ENCODE data around the gene PSTK.
A peak's percentile ranks its signal among the peaks of the same experiment; 100 is the strongest.

Gene PSTK

DNA sequence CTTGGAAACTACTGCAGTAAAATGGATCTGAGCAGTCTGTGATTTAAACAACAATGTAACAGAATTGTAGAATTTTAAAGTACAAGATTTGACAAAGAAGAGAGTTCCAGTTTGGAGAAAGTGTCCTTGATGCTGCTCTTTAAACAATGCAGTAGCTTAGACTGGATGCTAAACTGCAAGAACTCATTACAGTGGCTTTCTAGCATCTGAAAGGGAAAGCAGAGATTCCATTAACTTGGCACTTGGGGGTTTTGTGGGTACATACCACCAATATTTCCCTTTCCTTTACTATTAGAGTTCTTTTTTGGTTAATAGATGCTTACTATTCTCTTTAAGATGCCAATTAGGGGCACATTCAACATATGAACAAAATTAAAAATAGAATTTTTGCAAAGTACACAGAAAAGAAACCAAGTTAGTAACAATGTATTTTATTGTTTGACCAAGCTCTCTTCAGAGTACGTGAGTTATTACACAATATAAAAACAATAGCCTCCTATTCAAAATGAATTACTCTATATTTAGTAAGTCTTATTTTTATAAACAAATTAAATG is 11.9 kb downstream of the PSTK start:
- no peak for DNase-seq (ENCODE audit: low read depth, low spot score)

DNA sequence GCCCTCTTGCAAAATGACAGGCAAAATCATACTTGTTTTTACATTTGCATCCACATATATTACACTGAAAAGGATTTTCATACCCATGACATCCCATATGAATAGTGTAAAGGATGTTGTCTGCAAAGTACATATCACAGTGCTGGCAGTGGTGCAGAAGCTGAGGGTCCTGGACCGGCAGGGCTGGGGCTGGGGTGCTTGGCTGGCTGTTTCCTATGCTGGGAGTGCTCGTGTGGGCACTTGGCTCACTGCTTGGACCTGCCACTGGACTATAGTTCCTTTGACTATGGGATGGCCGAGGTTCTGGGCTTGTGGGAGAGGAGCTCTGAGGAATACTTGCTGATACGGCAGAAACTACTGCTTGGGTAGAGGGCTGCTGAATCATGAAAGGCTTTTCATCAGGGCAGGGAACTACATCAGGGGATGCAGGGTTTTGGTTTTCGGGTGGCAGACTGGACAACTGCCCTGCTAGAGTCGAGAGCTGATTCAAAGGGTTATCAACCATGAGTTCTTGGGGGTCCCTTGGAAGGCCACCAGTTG is 13.7 kb downstream of the PSTK start:
- no peak for DNase-seq (ENCODE audit: low read depth, low spot score)

DNA sequence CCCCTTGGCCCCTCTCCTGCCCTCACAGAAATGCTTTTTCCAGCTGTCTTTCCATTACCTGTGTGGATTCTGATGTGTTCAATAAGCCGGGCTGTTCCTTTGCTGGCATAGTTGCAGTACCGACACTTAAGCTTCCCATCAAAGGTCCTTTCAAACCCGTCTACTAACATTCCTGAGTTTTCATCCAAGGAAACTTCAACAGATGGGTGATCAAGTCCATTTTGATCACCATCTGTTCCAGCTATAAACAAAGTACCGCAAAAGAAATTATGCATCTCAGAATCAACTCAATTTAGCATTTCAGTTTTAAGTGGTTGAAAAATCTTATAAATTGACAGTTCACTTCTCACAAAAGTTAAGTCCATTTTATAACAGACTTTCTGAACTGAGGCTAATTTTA is 15.7 kb downstream of the PSTK start:
- DNase-seq (ENCODE audit: low read depth, low spot score) = no peak

DNA sequence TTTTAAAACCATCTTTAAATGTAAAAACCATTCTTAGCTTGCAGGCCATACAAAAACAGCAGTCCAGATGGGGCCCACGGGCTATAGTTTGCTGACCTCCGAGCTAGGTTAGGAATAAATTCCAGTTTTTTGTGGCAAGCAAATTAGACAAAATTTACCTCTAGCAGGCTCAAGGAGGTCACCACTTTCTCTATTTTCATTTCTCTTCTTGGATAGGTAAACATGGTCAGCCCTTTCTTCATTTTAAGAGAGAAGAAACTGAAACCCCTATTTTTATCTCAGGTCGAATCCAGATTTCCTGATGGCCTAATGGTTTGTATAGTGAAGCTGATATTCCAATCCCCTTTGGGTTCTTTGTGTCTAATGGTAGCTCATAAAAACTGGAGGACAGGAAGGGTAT is 17.7 kb downstream of the PSTK start:
- DNase-seq (ENCODE audit: low read depth, low spot score) = no peak

DNA sequence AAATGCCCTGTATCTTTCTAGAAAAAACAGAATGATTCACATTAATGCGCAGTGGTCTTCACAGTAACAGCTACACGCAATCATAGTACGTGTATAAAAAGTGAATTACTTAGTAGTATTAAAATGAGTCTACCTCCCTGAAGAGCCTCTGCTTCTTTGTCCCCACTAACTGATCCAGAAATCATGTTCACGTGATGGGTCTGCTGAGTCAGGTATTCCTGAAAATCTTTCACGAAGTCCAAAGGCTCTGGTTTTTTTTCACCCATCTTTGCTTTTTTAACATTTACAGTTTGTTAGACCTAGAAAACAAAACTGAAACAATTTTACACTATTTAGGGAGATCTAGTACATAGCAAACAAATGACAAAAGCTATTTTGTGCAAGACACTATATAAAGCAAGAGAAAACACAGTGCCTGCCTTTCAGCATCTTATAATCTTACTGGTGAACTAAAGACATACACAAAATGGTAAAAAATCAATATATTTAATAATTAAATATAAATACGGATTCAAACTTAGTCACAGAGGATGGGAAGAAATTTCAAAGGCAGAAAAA is 18.2 kb downstream of the PSTK start:
- DNase-seq (ENCODE audit: low read depth, low spot score) = no peak

DNA sequence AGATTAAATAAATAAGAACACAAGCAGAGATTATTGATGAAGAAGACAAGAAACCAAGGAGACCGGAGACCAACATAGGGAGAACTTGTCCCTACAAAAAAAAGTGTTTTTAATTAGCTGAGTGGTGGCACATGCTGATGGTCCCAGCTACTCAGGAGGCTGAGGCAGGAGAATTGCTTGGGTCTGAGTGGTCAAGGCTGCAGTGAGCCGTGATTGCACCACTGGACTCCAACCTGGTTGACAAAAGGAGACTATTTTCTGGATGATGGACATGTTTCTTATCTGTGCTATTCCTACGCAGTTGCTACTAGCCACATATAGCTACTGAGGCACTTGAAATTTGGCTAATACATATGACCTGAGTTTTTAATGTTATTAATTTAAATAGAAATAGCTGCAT is 18.7 kb downstream of the PSTK start:
- no peak for DNase-seq (ENCODE audit: low read depth, low spot score)

DNA sequence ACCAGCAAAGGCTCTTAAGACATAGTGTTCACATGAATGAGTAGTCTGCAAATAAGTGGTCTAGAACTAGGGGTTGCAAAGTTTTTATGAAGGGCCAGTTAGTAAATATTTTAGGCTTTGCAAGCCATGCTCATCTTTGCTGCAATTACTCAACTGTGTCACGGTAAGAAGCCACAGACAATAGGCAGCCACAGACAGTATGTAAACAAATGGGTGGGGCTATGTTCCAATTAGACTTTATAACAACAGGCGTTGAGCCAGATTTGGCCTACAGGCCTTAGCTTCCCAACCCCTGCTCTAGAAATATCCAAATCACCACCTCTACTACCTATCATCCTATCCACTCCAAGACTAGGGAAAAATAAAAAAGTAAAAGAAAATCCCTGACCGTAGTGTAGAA is 19.1 kb downstream of the PSTK start:
- DNase-seq (ENCODE audit: low read depth, low spot score) = no peak

DNA sequence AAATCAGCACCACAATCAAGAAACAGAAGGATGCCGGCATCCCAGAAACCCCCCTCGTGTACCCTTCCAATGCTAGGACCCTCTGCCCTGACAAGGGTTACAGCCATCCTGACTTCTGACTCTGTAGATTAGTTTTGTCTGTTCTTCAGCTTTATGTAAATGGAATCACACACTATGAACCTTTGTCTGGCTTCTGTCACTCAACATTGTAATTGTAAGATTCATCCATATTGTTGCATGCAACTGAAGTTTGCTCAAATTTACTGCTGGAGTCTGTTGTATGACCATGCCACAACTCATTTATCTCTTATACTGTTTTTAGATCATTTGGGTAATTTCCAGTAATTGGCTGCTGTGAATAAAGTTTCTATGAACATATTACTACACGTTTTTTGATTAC is 20.0 kb downstream of the PSTK start:
- no peak for DNase-seq (ENCODE audit: low read depth, low spot score)

DNA sequence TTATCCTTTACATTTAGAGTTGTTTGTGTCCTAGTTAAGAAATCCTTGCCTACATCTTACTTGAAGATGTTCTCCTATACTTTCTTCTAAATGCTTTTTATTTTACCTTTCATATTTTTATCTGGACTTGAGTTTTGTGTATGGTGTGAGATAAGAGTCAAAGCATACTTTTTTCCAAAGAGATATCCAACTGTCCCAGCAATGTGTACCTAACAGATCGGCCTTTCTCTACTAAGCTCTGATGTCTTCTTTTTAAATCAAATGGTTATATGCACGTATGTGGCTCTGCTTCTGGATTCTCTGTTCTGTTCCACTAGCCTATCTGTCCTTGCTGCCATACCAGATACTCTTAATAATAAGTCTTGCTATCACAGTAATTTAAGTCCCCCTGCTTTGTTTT is 21.2 kb downstream of the PSTK start:
- no peak for DNase-seq (ENCODE audit: low read depth, low spot score)

DNA sequence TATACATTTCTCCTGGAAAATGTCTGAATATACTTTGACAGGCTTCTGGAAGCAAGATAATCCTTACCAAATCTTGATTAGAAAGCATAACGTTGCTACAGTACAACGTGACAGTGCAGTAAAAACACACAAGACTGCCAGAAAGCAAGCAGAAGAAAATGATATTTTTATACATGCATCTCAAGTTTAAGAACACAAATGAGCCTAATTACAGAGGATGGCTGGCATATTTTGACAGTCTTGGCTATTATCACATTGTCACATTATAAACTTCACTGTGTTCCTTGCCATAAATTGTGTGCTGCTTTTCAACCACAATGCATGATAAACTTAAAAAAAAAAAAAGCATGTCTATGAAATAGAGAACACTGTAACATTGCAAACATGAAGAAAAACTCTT is 24.1 kb downstream of the PSTK start:
- no peak for DNase-seq (ENCODE audit: low read depth, low spot score)

DNA sequence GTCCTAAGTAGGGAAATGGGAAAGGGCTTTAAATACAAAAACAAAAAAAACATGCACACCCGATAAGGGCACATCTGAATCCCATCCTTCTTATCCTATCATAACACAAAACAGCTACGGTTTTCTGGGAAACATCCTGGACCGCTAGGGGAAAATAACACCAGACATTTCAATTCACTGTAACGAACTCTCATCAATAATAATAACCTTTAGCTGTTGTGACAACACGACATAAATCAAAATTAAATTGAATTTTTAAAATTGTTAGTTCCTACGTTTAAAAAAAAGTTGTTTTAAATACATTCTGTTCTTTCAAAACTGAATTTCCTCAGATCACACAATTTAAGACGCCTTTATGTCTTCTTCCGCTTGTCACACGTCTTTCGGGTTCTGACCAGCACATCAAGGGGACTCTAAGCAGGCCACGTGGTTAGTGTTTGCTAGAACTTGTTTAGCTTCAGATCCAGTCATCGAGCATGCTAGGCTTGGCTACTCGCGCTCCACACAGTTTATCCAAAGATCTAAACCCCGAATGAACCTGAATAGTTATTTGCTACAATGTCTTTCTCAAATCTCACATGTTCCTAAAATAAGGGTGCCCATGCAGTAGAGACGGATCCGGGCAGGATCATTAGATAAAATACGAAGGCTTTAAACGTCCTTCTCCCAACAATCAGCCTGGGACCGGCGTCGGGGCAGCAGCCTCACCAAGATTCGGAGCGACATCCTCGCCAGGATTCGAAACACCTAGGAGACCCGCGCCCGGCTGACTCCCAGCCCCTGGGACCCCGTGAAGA is 27.6 kb downstream of the PSTK start:
- no peak for DNase-seq (ENCODE audit: low read depth, low spot score)

DNA sequence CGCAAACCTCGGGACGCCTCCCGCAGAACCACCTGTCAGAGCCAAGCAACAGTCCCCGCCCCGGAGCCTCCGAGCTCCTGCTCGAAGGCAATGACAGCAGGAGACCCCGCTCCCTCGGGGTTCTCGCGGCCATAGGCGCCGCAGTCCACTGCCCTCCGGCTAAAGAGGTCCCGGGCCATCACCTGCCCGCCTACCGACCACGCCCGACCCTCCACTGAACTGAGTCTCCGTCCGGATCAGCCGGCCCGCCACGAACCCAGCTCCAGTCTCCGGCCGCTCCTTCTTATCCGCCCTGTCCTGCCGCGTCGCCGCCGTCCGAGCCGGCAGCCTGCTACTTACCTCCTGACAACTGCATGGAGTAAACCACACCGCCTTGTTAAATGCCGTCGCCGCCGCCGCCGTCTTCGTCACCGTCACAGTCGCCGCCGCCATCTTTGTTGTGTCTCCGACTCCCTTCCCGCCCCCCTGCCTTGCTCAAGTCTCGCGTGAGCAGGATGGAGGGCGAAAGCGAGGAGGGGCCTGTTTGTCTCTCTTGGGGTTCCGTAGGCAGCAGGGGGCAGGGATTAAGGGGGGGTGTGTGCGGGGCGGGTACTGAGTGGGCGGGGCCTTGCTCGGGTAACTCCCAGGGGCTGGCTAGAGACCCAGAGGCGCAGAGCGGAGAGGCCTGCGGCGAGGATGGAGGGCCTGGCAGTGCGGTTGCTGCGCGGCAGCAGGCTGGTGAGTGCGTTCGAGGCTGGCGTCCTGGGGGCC is 28.3 kb downstream of the PSTK start, which contains the start of the genes ACADSB and IKZF5:
ACADSB (plus strand) TSS at position 652 of the 750 bp plus-strand sequence; CDS start at position 676, 24 bp downstream.
IKZF5 (minus strand) TSS at position 441 of the 750 bp plus-strand sequence. CDS start 10,170 bp downstream, outside the sequence.
- DNase-seq (ENCODE audit: low read depth, low spot score) = peak; percentile 85

DNA sequence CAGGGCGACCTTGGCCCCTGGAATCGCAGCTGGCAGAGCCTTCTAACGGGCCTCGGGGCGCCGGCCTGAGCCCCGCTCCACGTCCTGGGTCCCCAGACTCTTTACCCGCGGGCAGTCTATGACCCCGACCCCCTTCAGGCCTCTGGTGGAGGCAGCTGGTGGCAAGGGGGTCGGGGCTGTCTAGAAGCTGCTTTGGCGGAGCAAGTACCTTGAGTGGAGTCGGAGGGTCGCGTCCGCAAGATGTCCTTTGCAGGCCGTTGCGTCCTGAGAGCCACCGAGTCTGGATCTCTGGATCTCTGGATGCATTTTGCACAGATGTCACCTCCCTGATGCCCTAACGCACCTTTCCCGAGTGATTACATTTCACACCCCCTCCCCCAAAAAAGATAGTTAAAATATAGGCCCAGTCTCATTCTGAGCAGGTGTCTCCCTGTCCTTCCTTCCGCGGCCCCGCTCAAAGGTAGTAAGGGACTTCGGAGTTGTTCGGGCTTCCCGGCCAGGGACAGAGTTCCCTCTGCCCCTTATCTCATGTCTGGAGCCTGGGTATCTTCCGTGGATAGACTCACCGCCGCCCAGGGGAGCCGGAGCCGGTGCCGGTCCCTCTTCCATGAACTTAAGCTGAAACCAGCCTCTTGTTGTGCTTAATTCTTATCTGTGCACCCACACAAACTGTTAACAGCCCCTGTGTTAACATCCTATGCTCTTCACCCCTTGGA is 29.1 kb downstream of the PSTK start:
- no peak for DNase-seq (ENCODE audit: low read depth, low spot score)

DNA sequence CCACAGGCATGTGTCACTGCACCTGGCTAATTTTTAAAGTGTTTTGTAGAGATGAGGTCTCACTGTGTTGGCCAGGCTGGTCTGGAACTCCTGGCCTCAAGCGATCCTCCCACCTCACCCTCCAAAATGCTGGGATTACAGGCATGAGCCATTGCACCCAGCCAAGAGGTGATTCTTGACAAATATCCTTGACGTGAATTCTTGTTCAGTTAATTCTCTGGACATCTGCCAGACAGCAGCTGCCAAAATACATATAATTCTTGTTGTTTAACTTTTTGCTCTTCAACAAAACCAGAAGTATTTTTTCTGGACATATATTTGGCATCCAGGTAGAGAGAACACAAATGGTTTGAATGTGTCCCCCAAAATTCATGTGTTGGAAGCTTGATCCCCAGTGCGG is 31.8 kb downstream of the PSTK start:
- no peak for DNase-seq (ENCODE audit: low read depth, low spot score)

DNA sequence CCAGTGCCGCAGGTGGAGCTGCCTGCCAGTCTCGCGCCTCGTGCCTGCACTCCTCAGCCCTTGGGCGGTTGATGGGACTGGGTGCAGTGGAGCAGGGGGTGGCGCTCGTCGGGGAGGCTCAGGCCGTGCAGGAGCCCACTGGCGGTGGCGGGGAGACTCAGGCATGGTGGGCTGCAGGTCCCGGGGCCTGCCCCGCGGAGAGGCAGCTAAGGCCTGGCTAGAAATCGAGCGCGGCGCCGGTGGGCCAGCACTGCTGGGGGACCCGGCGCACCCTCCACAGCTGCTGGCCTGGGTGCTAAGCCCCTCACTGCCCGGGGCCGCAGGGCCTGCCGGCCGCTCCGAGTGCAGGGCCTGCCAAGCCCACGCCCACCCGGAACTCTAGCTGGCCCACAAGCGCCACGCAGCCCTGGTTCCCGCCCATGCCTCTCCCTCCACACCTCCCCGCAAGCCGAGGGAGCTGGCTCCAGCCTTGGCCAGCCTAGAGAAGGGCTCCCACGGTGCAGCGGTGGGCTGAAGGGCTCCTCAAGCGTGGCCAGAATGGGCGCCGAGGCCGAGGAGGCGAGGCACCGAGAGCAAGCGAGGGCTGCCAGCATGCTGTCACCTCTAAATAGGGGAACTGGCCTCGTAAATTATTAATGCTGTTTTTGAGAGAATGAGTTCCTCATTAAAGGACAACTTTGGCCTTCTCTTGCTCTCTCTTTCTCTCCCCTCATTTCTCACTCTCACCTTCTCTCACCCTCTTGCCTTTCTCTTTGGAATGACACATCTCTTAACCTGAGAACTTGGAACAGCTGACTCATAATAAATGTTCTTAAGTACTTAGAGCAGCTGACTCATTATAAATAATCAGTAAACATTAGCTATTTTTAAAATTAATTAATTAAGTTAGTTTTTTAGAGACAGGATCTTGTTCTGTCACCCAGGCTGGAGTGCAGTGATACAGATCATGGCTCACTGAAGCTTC is 33.5 kb downstream of the PSTK start:
- no peak for DNase-seq (ENCODE audit: low read depth, low spot score)

DNA sequence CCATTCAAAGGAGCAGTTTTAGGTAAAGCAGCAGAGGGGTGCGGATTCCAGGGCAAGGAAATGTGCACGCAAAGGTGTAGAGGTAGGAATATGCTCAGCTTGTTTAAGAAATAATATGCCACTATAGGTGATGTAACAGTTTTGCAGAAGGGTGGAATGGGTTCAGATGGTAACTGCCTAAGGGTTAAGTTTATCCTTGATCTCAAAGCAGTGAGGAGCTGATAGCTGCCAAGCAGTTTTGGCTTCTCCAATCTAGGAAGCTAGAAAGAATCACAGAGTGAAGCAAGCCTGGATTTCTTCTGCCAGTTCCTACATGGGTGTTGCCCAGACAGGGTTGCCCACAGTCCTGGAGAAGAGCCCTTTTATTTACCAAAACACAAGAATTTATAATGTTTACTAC is 34.6 kb downstream of the PSTK start:
- DNase-seq (ENCODE audit: low read depth, low spot score) = no peak

DNA sequence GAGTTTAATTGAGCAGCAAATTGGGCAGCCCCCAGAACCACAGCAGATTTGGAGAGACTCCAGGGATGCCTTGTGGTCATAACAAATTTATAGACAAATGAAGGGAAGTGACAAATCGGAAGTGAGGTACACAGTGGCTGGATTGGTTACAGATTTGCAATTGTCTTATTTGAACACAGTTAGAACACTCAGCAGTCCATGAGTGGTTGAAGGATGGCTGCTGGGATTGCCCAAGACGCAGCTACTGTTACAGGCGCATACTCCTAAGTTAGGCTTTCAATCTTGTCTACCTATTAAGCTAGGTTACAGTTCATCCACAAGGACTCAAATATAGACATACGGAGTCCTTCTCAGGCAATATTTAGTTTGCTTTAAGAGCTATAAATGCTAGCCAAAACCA is 36.0 kb downstream of the PSTK start:
- no peak for DNase-seq (ENCODE audit: low read depth, low spot score)

DNA sequence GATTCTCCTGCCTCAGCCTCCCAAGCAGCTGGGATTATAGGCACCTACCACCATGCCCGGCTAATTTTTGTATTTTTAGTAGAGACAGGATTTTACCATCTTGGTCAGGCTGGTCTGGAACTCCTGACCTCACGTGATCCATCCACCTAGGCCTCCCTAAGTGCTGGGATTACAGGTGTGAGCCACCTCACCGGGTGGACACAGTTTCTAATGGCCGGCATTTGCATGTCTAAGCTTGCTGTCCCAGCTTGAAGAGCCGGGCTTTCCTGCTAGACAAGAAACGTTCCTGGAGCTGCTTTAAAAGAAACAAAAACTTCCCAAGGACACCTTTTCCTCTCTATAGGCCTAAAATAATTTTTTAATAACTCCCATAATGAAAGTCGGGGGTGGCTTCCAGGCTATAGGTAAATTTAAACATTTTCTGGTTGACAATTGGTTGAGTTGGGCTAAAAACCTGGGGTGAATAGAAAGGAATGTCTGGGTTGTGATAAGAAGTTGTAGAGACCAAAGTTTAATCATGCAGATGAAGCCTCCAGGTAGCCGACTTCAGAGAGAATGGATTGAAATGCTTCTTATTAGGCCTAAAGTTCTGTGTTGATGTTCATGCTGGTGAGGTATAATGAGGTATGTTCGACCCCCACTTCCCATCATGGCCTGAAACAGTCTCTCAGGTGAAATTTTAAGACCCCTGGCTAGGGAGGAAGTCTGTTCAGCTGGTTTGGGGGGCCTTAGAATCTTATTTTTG is 37.4 kb downstream of the PSTK start:
- DNase-seq (ENCODE audit: low read depth, low spot score) = no peak

DNA sequence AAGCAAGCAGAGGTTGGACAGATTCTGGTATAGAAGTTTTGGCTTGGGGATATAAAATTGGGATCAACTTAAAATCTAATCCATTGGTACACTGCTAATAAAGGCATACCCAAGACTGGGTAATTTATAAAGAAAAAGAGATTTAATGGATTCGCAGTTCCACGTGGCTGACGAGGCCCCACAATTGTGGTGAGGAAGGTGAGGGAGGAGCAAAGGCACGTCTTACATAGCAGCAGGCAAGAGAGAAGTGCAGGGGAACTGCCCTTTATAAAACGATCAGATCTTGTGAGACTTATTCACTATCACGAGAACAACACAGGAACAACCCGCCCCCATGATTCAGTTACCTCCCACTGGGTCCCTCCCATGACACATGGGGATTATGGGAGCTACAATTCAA is 38.3 kb downstream of the PSTK start:
- DNase-seq (ENCODE audit: low read depth, low spot score) = no peak

DNA sequence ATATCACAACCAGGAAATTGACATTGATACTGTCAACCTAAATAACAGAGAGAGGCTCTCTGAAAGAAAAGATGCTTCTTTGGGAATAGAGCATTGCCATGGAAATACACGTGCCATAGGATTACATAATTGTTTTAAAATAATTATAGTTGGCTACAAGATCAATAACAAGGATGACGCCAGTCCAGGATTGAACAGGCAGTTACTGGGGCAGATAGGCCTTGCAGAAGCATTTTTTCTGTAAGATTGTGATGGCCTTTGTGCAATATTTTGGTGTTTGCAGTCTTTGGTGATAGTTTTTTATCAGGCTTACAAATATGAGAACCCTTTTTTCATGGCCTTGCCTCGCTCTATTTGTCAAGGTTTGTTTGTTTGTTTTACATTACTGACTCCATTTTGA is 39.1 kb downstream of the PSTK start:
- DNase-seq (ENCODE audit: low read depth, low spot score) = no peak
